Naive thymus-derived CD8-positive, alpha-beta T cell (primary cell): ENCODE measurements around the gene FOXL3. TPM values are rescaled to one million over a fixed set of nuclear protein-coding genes. Genes with fewer than 3 reads are reported as not detected.
A peak's percentile ranks its signal among the peaks of the same experiment; 100 is the strongest.
"Not testable (repeated sequence)": the region's sequence is repeated elsewhere in the genome, so short reads cannot be mapped to it uniquely, and the experiment has no call there.

Source experiments
- ATAC-seq, 2 donors: fragments of 150-1000 bp; cut with Tn5 transposase in 1 of 2; sonication (Bioruptor Pico), chemical (Tn5 transposase) in 1 of 2; 1 replicate in 1 of 2; 2 replicates in 1 of 2; pipeline ENCODE4 v1.10.0; 2021; ENCODE audit warnings: mild to moderate bottlenecking in 2 of 2, moderate library complexity in 2 of 2
- POLR2A ChIA-PET: fragments of 350-600 bp; sonication (Branson Sonifier 250); formaldehyde crosslinking; loops from one replicate; lab custom pipeline; 2021; ENCODE audit warnings: antibody characterized with exemption; lab: Charles Lee
- DNase-seq, 10 donors: peaks; one replicate each; pipeline versions ENCODE4 v3.0.0 to v3.0.0-alpha.2; 2020 to 2022
- H3K27ac Mint-ChIP-seq, 10 donors: one replicate each; pipeline ENCODE4 v1.8.0; 2020 to 2022; ENCODE audit warnings: mild to moderate bottlenecking in 10 of 10, mixed read lengths in 10 of 10, moderate library complexity in 4 of 10, inconsistent platforms in 1 of 10
- H3K27me3 Mint-ChIP-seq, 5 donors: one replicate each; pipeline ENCODE4 v1.8.0; 2021 to 2022; ENCODE audit warnings: mixed read lengths in 5 of 5
- H3K36me3 Mint-ChIP-seq, 3 donors: one replicate each; pipeline ENCODE4 v1.8.0; 2020 to 2022; ENCODE audit warnings: mixed read lengths in 3 of 3, mild to moderate bottlenecking in 2 of 3, inconsistent platforms in 1 of 3
- H3K4me1 Mint-ChIP-seq, 4 donors: one replicate each; pipeline ENCODE4 v1.8.0; 2021 to 2022; ENCODE audit warnings: mixed read lengths in 4 of 4
- H3K4me3 Mint-ChIP-seq, 10 donors: one replicate each; pipeline ENCODE4 v1.8.0; 2020 to 2022; ENCODE audit warnings: mild to moderate bottlenecking in 10 of 10, mixed read lengths in 10 of 10, moderate library complexity in 6 of 10, inconsistent platforms in 1 of 10
- H3K9me3 Mint-ChIP-seq, 9 donors: one replicate each; pipeline ENCODE4 v1.8.0; 2020 to 2022; ENCODE audit warnings: mixed read lengths in 9 of 9, mild to moderate bottlenecking in 3 of 9, inconsistent platforms in 1 of 9, moderate library complexity in 1 of 9
- polyA plus RNA-seq, 3 donors: library from polyadenylated mRNA; unstranded; fragments of 300-500 nt; fragmentation: Illumina TruSeq; gene quantifications; one replicate each; pipeline ENCODE4 v1.2.3, GENCODE V29; 2021
- total RNA-seq, 8 experiments: library from RNA in 2 of 8; stranded (reverse) in 2 of 8; gene quantifications; one replicate each; pipeline ENCODE4 v1.2.3 and lab custom pipeline; 2021 to 2026

FOXL3 gene
- total RNA-seq (not detected), polyA plus RNA-seq (not detected), total RNA-seq (lab: John Stamatoyannopoulos, UW) (0 to 0.09 (median 0) reads per million in 6 experiments)

DNA sequence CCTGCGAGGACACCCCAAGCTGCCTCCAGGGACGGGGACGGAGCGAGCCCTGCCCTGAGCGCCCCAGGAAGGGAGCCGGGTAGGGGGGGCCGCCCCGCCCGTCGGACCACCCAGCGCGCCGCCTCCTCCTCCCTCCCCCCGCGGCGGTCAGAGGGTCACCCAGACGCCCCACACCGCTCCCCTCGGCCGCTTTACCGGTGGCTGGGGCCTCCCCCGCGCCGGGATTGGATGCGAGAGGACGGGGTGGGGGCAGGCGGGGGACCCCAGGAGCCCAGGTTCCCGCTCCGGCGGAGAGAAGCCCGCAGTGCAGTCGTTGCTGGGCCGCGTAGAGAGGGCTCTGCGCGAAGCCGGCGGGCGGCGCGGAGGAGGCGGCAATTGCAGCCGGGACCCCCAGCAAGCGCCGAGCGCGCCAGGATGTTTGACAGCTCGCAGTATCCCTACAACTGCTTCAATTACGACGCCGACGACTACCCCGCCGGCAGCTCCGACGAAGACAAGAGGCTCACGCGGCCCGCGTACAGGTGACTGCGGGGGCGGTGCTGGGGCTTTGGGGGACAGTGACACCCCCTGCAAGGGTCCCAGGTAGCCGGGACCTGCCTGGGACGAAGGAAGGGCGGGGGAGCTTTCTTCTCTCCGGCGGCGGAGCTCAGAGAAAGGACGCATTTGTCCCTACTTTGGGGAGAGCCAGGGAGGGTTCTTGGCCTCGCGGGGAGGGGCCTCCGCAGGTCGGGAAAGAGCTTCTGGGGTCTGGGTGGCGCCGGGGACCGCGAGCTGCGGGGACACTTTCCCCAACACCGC lies at the start of gene FOXL3:
TSS of gene FOXL3 (plus strand) at position 415 of the 798 bp plus-strand sequence. CDS start at position 415, 0 bp downstream.
- no peak within 1 kb of the TSS for H3K4me3 Mint-ChIP-seq
- H3K4me1 Mint-ChIP-seq: no peaks in the 10 kb centered on the region
- H3K9me3 Mint-ChIP-seq: no peaks in the 10 kb centered on the region
- no peak within 1 kb of the TSS for H3K27ac Mint-ChIP-seq
- peaks cover 0 to 2% (median 0%) of the 10 kb centered on the region in 3 donors for H3K36me3 Mint-ChIP-seq
- POLR2A ChIA-PET: no interaction called here
- ATAC-seq (no peak), DNase-seq (no peak)
- peaks cover 22 to 69% (median 33%) of the 10 kb centered on the region in 5 donors for H3K27me3 Mint-ChIP-seq

DNA sequence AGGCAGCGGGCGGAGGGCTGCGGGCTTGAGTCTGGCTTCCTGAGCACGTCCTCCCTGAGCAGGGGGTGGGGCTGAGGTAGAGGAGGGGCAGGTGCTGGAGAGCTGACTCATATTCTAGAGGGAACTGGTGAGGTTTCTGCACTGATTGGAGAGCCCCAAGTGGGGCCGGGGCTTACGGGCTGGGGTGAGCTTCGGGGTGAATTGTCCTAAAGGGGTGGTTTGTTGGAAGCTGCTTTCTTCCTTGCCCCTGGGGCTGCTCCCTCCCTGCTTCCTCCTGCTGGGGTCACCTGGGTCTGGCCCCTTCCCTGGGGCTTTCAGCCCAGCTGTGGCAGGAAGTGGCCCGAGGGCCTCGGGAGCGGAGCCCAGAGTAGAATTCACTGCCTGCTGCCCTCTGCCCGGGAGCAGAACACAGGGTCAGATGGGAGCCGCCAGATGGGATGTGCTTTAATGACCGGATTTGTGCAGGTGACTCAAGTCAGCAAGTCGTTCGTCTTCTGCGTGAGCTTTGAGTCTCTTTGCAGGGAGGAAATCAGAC lies 49.0 kb upstream of the FOXL3 start:
- POLR2A ChIA-PET: no interaction called here
- no peaks in the 10 kb centered on the region for H3K9me3 Mint-ChIP-seq
- no peak overlapping the region for H3K4me3 Mint-ChIP-seq
- peaks cover 0 to 2% (median 1%) of the 10 kb centered on the region in 4 donors for H3K4me1 Mint-ChIP-seq
- H3K27ac Mint-ChIP-seq: no peak overlapping the region
- DNase-seq (no peak), ATAC-seq (peak in 1 of 2 donors; percentile 46)
- no peaks in the 10 kb centered on the region for H3K27me3 Mint-ChIP-seq
- H3K36me3 Mint-ChIP-seq: no peaks in the 10 kb centered on the region

DNA sequence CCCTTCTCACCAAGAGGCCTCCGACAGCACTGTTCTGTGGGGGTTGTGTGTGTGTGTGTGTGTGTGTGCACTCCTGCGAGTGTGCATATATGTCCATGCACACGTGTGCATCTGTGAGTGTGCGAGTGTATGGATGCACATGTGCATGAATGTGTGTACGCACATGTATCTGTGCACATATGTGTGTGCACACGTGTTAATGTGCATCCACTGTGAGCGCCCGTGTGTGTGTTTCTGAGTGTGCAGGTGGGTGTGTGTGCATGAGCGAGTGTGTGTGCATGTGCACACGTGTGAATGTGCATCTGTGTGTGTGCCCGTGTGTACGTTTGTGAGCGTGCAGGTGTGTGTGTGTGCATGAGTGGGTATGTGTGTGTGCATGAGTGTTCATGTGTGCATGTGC lies 48.5 kb upstream of the FOXL3 start:
- H3K4me3 Mint-ChIP-seq: no peak overlapping the region
- no peaks in the 10 kb centered on the region for H3K36me3 Mint-ChIP-seq
- no peak overlapping the region for H3K27ac Mint-ChIP-seq
- ATAC-seq: no peak
- no peaks in the 10 kb centered on the region for H3K27me3 Mint-ChIP-seq
- no peak for DNase-seq
- POLR2A ChIA-PET: no interaction called here
- peaks cover 0 to 2% (median 1%) of the 10 kb centered on the region in 4 donors for H3K4me1 Mint-ChIP-seq
- H3K9me3 Mint-ChIP-seq: no peaks in the 10 kb centered on the region

DNA sequence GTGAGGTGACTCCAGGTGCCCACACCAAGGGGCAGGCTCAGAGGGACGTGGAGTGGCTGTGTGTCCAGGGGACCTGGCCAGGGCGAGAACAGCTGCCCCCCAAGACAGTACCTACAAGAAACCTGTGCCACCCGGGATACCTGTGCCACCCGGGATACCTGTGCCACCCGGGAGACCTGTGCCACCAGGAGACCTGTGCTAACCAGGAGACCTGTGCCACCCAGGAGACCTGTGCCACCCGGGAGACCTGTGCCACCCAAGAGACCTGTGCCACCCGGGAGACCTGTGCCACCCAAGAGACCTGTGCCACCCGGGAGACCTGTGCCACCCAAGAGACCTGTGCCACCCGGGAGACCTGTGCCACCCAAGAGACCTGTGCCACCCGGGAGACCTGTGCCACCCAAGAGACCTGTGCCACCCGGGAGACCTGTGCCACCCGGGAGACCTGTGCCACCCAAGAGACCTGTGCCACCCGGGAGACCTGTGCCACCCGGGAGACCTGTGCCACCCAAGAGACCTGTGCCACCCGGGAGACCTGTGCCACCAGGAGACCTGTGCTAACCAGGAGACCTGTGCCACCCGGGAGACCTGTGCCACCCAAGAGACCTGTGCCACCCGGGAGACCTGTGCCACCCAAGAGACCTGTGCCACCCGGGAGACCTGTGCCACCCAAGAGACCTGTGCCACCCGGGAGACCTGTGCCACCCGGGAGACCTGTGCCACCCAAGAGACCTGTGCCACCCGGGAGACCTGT lies 47.0 kb upstream of the FOXL3 start:
- POLR2A ChIA-PET, H3K27ac Mint-ChIP-seq, ATAC-seq, H3K27me3 Mint-ChIP-seq, H3K4me3 Mint-ChIP-seq, H3K36me3 Mint-ChIP-seq, DNase-seq, H3K4me1 Mint-ChIP-seq, H3K9me3 Mint-ChIP-seq: not testable (repeated sequence)

DNA sequence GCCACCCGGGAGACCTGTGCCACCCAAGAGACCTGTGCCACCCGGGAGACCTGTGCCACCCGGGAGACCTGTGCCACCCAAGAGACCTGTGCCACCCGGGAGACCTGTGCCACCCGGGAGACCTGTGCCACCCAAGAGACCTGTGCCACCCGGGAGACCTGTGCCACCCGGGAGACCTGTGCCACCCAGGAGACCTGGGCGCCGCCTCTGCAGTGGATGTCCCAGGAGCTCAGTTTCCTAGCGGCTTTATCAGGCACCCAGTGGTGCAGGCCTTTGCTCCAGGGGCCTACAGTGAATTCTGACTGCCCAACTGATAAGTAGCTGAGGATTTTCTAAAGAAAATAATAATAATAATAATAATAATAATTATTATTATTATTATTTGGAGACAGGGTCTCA lies 46.4 kb upstream of the FOXL3 start:
- ATAC-seq, H3K36me3 Mint-ChIP-seq, H3K27ac Mint-ChIP-seq, POLR2A ChIA-PET, H3K4me1 Mint-ChIP-seq, H3K27me3 Mint-ChIP-seq, DNase-seq, H3K9me3 Mint-ChIP-seq, H3K4me3 Mint-ChIP-seq: not testable (repeated sequence)

DNA sequence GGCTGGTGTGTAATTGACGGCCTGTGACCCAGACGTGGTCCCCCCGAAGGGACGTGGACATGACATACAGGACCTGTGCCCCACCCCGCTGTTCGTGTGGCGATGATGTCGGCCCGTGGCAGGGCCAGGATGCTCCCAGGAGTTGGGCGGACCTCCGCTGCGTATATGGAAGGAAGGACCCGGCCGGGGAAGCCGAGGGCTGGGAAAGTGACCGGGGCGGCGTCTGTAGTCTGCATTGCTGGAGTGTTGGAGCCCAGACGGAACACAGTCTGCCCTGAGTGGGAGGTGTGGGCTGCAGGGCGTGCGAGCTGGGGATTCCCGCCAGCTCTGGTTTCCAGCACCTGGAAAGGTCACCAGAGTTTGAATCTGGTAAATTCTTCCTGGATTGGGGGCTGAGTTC lies 45.0 kb upstream of the FOXL3 start:
- Mint-ChIP-seq H3K27ac (no peak overlapping the region), H3K9me3 (no peaks in the 10 kb centered on the region), H3K27me3 (no peaks in the 10 kb centered on the region), H3K36me3 (no peaks in the 10 kb centered on the region), H3K4me1 (peaks cover 0 to 2% (median 1%) of the 10 kb centered on the region in 4 donors), H3K4me3 (no peak overlapping the region)
- DNase-seq: no peak
- POLR2A ChIA-PET: no interaction called here
- ATAC-seq: no peak

DNA sequence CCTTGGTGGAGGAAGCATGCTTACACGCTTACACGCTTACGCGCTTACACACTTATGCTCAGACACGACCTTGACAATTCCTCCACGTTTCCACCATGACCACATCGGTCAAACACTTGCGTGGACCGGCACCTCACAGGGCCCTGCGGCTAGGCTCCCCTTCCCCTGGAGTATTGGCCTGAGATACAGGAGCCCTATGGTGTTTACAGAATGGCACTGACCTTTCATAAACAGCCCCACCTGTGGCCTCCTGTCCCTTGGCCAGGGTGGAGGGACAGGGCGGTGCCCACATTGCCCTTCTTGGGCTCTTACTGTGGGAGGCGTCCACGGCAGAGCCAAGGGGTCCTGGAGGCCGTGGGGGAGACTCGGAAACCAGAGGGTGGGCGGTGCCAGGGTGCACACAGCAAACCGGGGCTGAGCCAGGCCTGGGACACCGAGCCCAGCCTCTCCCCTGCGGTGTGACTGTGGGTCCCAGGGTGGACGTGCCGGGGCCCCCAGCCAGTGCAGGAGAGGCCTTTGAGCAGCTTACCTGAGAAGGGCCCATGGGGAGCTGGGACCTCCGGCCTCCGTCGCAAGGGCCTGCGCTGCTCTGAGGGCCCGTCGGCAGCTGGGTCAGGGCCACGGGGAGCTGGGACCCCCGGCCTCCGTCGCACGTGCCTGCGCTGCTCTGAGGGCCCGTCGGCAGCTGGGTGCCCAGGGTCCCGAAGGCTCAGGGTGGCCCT lies 44.2 kb upstream of the FOXL3 start:
- no peaks in the 10 kb centered on the region for H3K9me3 Mint-ChIP-seq

DNA sequence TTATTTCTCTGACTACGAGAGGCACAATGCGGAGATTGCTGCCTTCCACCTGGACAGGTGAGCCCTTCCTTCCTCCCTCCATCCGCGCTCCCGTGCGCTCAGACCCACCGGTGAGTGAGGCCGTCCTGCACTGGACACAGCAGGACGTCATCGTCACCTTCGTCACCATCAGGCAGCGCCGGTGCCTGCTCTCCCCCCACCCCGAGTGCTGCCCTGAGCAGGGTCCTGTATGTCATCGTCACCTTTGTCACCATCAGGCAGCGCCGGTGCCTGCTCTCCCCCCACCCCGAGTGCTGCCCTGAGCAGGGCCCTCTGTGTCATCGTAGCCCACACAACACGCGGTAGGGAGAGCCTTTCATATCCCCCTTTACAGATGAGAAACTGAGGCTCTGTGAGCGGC lies 43.5 kb upstream of the FOXL3 start:
- Mint-ChIP-seq H3K4me1 (no peaks in the 10 kb centered on the region), H3K4me3 (no peak overlapping the region), H3K27me3 (no peaks in the 10 kb centered on the region), H3K27ac (no peak overlapping the region), H3K9me3 (no peaks in the 10 kb centered on the region), H3K36me3 (no peaks in the 10 kb centered on the region)
- POLR2A ChIA-PET: no interaction called here
- DNase-seq: no peak
- no peak for ATAC-seq

More for the DNA sequence above, 44.2 kb upstream of the FOXL3 start:
- Mint-ChIP-seq H3K27ac (no peak overlapping the region), H3K4me3 (no peak overlapping the region), H3K36me3 (no peaks in the 10 kb centered on the region), H3K27me3 (no peaks in the 10 kb centered on the region), H3K4me1 (peaks cover 0 to 2% (median under 1%) of the 10 kb centered on the region in 4 donors)
- POLR2A ChIA-PET: no interaction called here
- ATAC-seq (no peak), DNase-seq (no peak)

DNA sequence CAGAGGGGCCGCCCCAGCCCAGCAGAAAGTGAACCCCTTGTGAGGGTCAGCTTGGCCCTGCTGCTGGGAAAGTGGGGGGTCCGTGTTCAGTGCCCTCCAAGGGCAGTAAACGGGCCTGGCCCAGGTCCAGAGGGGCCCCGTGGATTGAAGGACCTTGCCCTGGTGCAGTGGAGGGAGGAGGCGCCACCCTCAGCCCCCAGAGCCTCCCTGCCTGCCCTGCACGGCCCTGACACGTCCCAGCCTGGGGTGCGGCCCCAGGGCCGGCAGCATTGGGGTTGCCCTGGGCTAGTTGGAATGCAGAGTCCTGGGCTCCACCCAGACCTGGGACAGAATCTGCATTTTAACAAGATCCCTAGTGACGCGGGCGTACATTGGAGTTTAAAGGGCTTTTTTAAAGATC lies 42.8 kb upstream of the FOXL3 start:
- no peak for ATAC-seq

DNA sequence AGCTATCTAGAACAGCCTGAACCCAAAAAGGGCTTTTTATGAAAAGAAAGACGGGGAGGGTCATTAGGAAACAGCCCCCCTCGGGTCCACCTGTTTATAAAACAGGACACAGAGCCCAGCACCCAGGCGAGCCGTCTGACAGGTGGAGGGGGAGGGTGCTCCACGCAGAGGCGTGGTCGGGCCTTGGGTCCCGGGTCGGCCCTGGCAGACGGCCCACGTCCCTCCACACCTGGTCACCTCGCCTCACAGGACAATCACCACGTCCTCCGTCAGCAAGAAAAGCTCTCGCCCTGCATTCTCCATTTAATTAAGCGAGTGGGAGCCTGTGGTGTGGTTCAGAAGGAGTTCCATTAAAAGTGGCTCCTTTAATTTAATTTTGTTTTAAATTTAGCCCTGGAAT lies 42.3 kb upstream of the FOXL3 start:
- POLR2A ChIA-PET: no interaction called here
- no peaks in the 10 kb centered on the region for H3K36me3 Mint-ChIP-seq

More for the DNA sequence above, 42.8 kb upstream of the FOXL3 start:
- Mint-ChIP-seq H3K4me1 (no peaks in the 10 kb centered on the region), H3K36me3 (no peaks in the 10 kb centered on the region), H3K9me3 (no peaks in the 10 kb centered on the region), H3K27me3 (no peaks in the 10 kb centered on the region), H3K4me3 (no peak overlapping the region), H3K27ac (no peak overlapping the region)
- DNase-seq: no peak
- POLR2A ChIA-PET: no interaction called here

DNA sequence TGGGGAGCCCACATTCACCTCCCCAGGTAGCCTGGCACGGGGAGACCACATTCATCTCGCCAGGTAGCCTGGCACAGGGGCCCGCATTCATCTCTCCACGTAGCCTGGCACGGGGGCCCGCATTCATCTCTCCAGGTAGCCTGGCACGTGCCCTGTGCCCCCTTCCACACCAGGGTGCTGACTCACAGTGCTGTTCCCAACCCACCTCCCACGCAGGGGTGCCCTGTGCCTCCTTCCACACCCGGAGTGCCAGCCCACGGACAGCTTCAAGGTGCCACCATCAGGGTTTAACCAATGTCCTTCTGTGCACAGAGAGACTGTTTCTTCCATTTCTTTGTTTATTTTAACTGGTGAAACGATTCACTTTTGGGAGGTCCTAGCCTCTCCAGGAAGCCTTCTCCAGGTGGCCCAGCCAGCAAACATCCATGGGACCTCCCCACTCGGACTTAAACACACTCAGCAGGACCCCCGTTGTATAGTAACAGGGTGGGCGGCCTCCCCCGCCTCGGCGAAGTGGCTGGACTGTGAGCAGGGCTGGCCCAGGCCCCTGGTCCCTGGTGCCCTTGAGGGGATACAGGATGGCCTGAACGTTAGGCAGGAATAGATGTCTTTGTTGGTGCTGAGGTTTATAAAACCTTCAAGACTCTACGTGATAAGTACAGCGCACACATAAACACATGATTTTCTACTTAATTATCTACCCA lies 41.1 kb upstream of the FOXL3 start:
- Mint-ChIP-seq H3K27ac (no peak overlapping the region), H3K27me3 (no peaks in the 10 kb centered on the region), H3K4me3 (no peak overlapping the region), H3K36me3 (no peaks in the 10 kb centered on the region), H3K9me3 (no peaks in the 10 kb centered on the region), H3K4me1 (no peaks in the 10 kb centered on the region)
- ATAC-seq: no peak
- POLR2A ChIA-PET: no interaction called here
- no peak for DNase-seq

More for the DNA sequence above, 42.3 kb upstream of the FOXL3 start:
- no peak for DNase-seq
- Mint-ChIP-seq H3K4me3 (no peak overlapping the region), H3K27me3 (no peaks in the 10 kb centered on the region), H3K9me3 (no peaks in the 10 kb centered on the region), H3K4me1 (no peaks in the 10 kb centered on the region), H3K27ac (no peak overlapping the region)
- ATAC-seq: no peak

DNA sequence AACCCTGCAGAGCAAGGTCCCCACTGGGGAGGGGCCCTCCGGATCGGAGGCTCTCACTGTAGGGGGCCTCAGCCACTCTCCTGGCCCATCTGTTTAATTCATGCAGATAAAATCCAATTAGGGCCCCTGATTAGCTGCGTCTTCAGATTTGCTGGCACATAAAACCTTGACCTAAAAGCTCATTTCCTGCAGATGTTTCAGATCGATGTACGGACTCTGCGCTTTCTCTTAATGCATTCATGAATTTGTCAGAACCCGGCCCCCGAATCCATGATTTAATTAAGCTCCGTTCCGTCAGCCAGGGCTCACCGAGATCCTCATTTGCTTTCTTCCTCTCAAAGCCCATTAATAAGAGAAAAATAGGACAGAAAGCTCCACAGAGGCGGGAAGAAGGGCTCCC lies 40.0 kb upstream of the FOXL3 start:
- ATAC-seq (no peak), DNase-seq (no peak)
- POLR2A ChIA-PET: no interaction called here
- Mint-ChIP-seq H3K9me3 (no peaks in the 10 kb centered on the region), H3K27ac (no peak overlapping the region), H3K27me3 (peaks cover 0 to under 1% (median 0%) of the 10 kb centered on the region in 5 donors), H3K4me3 (no peak overlapping the region), H3K36me3 (no peaks in the 10 kb centered on the region), H3K4me1 (no peaks in the 10 kb centered on the region)
